GM12878 (cell line): ENCODE data around the gene COL18A1.

Experiments
- CREB1 ChIP-seq: IDR thresholded peaks from 2 replicates; pipeline ENCODE4 v1.6.1; 2012; ENCODE audit warnings: low read depth, mild to moderate bottlenecking, inconsistent platforms
- LARP7 ChIP-seq: fragments of 450-650 bp; IDR thresholded peaks from 2 replicates; pipeline ENCODE4 v1.6.1; 2017; ENCODE audit warnings: mild to moderate bottlenecking
- MEF2A ChIP-seq: IDR thresholded peaks from 2 replicates; pipeline ENCODE4 v1.6.1; 2011; ENCODE audit warnings: low read depth, mild to moderate bottlenecking, low read length, moderate library complexity; ENCODE audit not compliant: insufficient read depth
- NFYA ChIP-seq: IDR thresholded peaks from 2 replicates; pipeline ENCODE4 v1.6.1; 2011; ENCODE audit warnings: low read depth, mild to moderate bottlenecking, low read length, improper control_type of control experiment, borderline replicate concordance
- SP1 ChIP-seq: IDR thresholded peaks from one replicate; pipeline ENCODE4 v1.6.1; 2011; ENCODE audit warnings: low read depth, low read length
- YY1 ChIP-seq: IDR thresholded peaks from 2 replicates; pipeline ENCODE4 v1.6.1; 2011; ENCODE audit warnings: low read depth, mild to moderate bottlenecking, low read length
- TF ChIP-seq, protein P1 (sequence below): IDR thresholded peaks from 2 replicates; pipeline ENCODE4 v1.6.1; 2012; ENCODE audit warnings: low read depth, low read length, improper control_type of control experiment
- TF ChIP-seq, protein P2 (sequence below), 3 experiments: IDR thresholded peaks in 2 of 3; conservative IDR thresholded peaks in 1 of 3; 2 replicates each; pipeline ENCODE4 v1.5.1; 2011; ENCODE audit warnings: low read depth in 3 of 3, low read length in 3 of 3, mild to moderate bottlenecking in 3 of 3, control low read depth in 2 of 3, moderate library complexity in 2 of 3, inconsistent platforms in 1 of 3, mixed read lengths in 1 of 3; ENCODE audit not compliant: control insufficient read depth in 2 of 3, insufficient read depth in 1 of 3; ENCODE audit errors: extremely low read depth in 1 of 3

- TF ChIP-seq SP1 (no peak), CREB1 (no peak), NFYA (no peak), LARP7 (no peak), YY1 (no peak), MEF2A (no peak)
- TF ChIP-seq, protein P1, sequence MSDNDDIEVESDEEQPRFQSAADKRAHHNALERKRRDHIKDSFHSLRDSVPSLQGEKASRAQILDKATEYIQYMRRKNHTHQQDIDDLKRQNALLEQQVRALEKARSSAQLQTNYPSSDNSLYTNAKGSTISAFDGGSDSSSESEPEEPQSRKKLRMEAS: no peak
- TF ChIP-seq, protein P2, sequence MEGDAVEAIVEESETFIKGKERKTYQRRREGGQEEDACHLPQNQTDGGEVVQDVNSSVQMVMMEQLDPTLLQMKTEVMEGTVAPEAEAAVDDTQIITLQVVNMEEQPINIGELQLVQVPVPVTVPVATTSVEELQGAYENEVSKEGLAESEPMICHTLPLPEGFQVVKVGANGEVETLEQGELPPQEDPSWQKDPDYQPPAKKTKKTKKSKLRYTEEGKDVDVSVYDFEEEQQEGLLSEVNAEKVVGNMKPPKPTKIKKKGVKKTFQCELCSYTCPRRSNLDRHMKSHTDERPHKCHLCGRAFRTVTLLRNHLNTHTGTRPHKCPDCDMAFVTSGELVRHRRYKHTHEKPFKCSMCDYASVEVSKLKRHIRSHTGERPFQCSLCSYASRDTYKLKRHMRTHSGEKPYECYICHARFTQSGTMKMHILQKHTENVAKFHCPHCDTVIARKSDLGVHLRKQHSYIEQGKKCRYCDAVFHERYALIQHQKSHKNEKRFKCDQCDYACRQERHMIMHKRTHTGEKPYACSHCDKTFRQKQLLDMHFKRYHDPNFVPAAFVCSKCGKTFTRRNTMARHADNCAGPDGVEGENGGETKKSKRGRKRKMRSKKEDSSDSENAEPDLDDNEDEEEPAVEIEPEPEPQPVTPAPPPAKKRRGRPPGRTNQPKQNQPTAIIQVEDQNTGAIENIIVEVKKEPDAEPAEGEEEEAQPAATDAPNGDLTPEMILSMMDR (IDR thresholded peaks at IDR 0.05 in 2 of 3, conservative IDR thresholded peaks at IDR 0.05 in 1 of 3; ENCODE audit: control insufficient read depth in 2 of 3, extremely low read depth in 1 of 3, insufficient read depth in 1 of 3, low read depth in 3 of 3, low read length in 3 of 3): no peak
Observed at GRCh38 chr21:45518742-45519141, 113.8 kb downstream of the COL18A1 start.
